ENCODE data around the gene NEK6. TPM values are rescaled to one million over a fixed set of nuclear protein-coding genes. Genes with fewer than 3 reads are reported as not detected.

The NEK6 gene
- total and polyA plus RNA-seq, 2 experiments from 2014 or later, result 33.5 to 44.7 TPM

- no peaks in the 10 kb centered on the region for H3K36me3 ChIP-seq (replicated peaks; ENCODE audit: insufficient read depth, low read depth)
- DNase-seq (ENCODE audit: low spot score), result no peak
- WGBS (ENCODE audit: low lambda C conversion rate, missing lambda C conversion rate), result 86% methylated on average over 11 of the region's 11 CpGs
- no peak overlapping the region for H3K27ac ChIP-seq
- H4K20me1 ChIP-seq (ENCODE audit: insufficient read depth, poor library complexity, severe bottlenecking), result no peaks in the 10 kb centered on the region
- no peaks in the 10 kb centered on the region for H3K27me3 ChIP-seq
- H3K4me3 ChIP-seq, result no peak overlapping the region
- H3K9me3 ChIP-seq (ENCODE audit: low read depth), result no peaks in the 10 kb centered on the region
- no peaks in the 10 kb centered on the region for H3K4me1 ChIP-seq (ENCODE audit: insufficient read depth)
- no peaks in the 10 kb centered on the region for H3K9me2 ChIP-seq (replicated peaks; ENCODE audit: insufficient read depth)
- TF ChIP-seq EZH2phosphoT487 (IDR thresholded peaks at IDR 0.05; ENCODE audit: low read depth, severe bottlenecking, unreplicated experiment) (no peak), CTCF (IDR thresholded peaks at IDR 0.05; ENCODE audit: poor library complexity) (no peak), EZH2 (IDR thresholded peaks at IDR 0.05; ENCODE audit: borderline replicate concordance) (no peak)
- H3K4me2 ChIP-seq, result no peak overlapping the region
- no peaks in the 10 kb centered on the region for H3K79me2 ChIP-seq
- no peak overlapping the region for H2AFZ ChIP-seq
Measured at GRCh38 chr9:124331580-124331979, 73.8 kb downstream of the NEK6 start.

- Histone ChIP-seq H3K79me2 (no peaks in the 10 kb centered on the region), H3K9me3 (ENCODE audit: low read depth) (no peaks in the 10 kb centered on the region), H3K27me3 (no peaks in the 10 kb centered on the region), H3K4me1 (ENCODE audit: insufficient read depth) (no peaks in the 10 kb centered on the region), H4K20me1 (ENCODE audit: insufficient read depth, poor library complexity, severe bottlenecking) (no peaks in the 10 kb centered on the region), H3K27ac (no peak overlapping the region), H3K9me2 (replicated peaks; ENCODE audit: insufficient read depth) (no peaks in the 10 kb centered on the region), H3K4me3 (no peak overlapping the region), H3K4me2 (no peak overlapping the region), H3K36me3 (replicated peaks; ENCODE audit: insufficient read depth, low read depth) (peaks cover 4% of the 10 kb centered on the region), H2AFZ (no peak overlapping the region)
- 83% methylated on average over 27 of the region's 28 CpGs for WGBS (ENCODE audit: low lambda C conversion rate, missing lambda C conversion rate)
- TF ChIP-seq EZH2phosphoT487 (IDR thresholded peaks at IDR 0.05; ENCODE audit: low read depth, severe bottlenecking, unreplicated experiment), result no peak
- no peak for TF ChIP-seq CTCF (IDR thresholded peaks at IDR 0.05; ENCODE audit: poor library complexity)
- no peak for TF ChIP-seq EZH2 (IDR thresholded peaks at IDR 0.05; ENCODE audit: borderline replicate concordance)
- no peak for DNase-seq (ENCODE audit: low spot score)
Measured at GRCh38 chr9:124332361-124333202, 74.8 kb downstream of the NEK6 start.

- WGBS (ENCODE audit: low lambda C conversion rate, missing lambda C conversion rate), result 93% methylated on average over 7 of the region's 7 CpGs
- H3K4me2 ChIP-seq, result no peak overlapping the region
- H4K20me1 ChIP-seq (ENCODE audit: insufficient read depth, poor library complexity, severe bottlenecking), result no peaks in the 10 kb centered on the region
- TF ChIP-seq CTCF (IDR thresholded peaks at IDR 0.05; ENCODE audit: poor library complexity) (no peak), EZH2phosphoT487 (IDR thresholded peaks at IDR 0.05; ENCODE audit: low read depth, severe bottlenecking, unreplicated experiment) (no peak), EZH2 (IDR thresholded peaks at IDR 0.05; ENCODE audit: borderline replicate concordance) (no peak)
- no peak overlapping the region for H2AFZ ChIP-seq
- no peaks in the 10 kb centered on the region for H3K27me3 ChIP-seq
- H3K79me2 ChIP-seq, result no peaks in the 10 kb centered on the region
- no peaks in the 10 kb centered on the region for H3K4me1 ChIP-seq (ENCODE audit: insufficient read depth)
- DNase-seq (ENCODE audit: low spot score), result no peak
- H3K36me3 ChIP-seq (replicated peaks; ENCODE audit: insufficient read depth, low read depth), result peaks cover 6% of the 10 kb centered on the region
- H3K9me3 ChIP-seq (ENCODE audit: low read depth), result no peaks in the 10 kb centered on the region
- H3K27ac ChIP-seq, result no peak overlapping the region
- no peaks in the 10 kb centered on the region for H3K9me2 ChIP-seq (replicated peaks; ENCODE audit: insufficient read depth)
- no peak overlapping the region for H3K4me3 ChIP-seq
Measured at GRCh38 chr9:124333203-124333579, 75.4 kb downstream of the NEK6 start.

Measured in hepatocyte (in vitro differentiated cells).